Non-pigmented ciliary epithelial cell (primary cell): ENCODE results near the gene AGAP1.
"Not testable (repeated sequence)": the region's sequence is repeated elsewhere in the genome, so short reads cannot be mapped to it uniquely, and the experiment has no call there.

Source experiments
- DNase-seq: peaks from one replicate; pipeline ENCODE4 v3.0.0-alpha.2; 2010; ENCODE audit warnings: low read depth

Gene AGAP1

DNA sequence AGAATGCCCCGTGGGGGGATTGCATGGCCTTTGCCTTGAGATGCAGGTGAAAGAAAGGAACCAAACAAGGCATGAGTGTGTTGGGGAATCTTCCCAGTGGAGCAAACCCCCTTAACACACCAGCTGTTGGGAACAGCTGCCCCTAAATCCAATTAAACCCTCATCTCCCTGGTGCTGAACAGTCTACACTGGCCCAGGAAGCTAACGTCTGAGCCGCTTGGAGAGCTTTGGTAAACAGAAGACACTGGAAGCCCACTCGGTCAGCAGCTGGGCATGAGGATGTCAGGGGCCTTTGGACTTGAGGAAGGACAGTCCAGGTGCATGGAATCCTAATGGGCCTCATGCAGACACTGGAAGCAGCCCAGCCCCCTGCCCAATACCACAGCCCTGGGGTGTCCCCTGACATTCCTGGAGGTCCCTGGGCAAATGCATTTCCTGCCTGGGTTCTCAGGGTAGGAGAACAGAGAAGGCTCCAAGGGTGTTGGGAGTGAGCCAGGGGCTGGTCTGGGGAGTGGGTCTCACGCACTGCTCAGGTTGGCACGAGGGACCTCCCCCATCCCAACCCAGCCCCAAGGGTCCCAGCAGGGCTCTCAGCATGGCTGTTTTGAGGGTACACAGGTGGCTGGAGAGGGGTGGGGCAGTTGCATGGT lies 636.6 kb downstream of the AGAP1 start:
- no peak for DNase-seq

DNA sequence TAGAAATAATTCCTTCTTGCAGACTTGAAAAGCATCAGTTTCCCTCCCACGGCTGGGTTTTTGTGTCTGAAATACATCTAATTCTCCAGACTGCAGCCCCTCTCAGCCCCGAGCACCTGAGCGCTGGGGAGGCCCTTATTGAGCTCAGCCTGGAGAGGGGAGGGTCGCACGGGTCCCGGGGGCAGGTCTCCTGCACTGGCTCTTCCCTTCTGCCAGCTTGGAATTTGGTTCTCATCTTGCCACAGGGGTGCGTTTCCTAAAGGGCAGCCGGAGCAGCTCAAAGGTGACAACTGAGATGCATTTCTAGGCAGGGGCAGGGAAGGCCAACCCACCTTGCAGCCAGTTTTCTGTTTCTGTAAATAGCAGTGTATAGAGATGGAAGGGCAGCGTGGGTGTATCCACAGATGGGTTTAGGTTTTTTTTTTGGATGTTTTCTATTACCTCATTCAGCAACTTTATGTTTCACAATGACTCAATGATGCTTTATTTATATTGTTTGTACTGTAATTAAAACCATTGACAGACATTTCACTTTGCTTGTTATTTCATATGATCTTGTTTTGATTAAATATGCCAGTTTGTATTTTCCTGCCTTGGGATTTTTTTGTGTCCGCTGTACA lies 637.3 kb downstream of the AGAP1 start:
- DNase-seq = no peak

DNA sequence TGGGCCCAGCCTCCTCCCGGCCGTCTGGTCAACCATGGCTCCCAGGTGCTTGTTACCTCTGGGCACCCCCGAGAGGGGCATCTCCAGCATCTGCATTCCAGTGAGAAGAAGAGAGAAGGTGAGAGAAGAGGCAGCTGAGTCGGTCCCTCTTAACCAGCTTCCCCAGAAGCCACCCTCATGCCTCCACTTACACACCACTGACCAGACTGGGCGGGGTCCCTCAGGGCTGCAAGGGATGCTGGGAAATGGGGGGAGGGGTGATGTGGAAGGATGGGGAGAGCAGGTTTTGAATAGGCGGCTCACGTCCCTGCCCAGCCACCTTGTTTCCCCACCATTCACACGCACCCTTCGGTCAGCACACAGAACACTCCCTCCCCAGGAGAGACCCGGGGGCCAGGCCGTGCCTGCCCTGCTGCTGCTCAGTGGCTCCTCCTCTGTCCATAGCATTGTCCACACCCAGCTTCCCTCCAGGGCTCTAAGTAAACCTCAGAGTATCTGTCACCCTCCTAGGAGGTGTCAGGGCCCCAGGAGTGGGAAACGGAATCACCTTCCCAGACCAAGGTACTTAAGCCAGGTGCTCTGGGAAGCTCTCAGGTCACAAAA lies 639.7 kb downstream of the AGAP1 start:
- DNase-seq = no peak

DNA sequence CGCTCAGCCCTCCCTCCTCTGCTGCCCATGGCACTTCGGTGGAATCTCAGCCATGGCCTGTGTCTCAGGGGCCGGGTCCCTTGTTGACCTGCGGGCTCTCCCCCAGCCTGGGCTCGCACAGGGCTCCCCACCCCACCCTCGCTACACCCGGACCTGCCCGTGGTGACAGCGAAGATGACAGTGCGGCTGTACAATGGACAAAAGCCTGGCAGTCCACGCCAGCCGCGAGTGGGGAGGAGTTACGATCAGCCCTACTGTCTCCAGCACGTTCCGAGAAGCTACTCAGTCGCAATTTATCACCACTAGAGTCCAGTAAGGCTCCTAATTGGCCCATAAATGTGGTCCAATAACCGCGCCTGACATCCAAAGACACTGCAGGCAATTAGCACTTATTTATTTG lies 642.7 kb downstream of the AGAP1 start:
- DNase-seq = no peak

DNA sequence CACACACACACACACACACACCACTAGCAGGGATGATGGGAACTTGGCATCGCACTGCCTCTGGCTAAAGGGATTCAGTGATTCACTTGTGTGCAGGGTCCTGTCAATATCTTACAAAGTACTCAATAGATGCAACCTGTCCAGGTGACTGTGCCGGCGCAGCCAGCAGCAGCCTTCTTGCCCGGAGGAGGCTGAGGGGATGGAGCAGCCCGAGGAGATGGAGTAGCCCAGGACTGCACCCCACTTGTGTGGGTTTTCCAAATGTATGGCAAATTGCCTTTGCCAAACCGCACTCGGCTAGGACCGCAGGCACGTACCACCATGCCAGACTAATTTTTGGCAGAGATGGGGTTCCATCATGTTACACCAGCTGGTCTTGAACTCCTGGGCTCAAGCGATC lies 643.2 kb downstream of the AGAP1 start:
- no peak for DNase-seq

DNA sequence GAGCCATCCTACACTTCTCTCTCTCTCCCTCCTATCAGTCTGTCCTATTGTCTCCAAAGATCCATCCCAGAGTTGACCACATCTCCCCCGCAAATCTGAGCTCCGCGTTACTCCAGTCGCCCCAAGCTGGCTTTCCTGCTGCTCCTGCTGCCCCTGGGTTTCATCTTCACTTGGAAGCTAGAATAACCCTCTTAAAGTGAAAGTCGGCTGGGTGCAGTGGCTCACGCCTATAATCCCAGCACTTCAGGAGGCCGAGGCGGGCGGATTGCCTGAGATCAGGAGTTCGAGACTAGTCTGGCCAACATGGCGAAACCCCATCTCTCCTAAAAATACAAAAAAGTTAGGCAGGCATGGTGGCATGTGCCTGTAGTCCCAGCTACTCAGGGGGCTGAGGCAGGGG lies 647.8 kb downstream of the AGAP1 start:
- not testable (repeated sequence) for DNase-seq

DNA sequence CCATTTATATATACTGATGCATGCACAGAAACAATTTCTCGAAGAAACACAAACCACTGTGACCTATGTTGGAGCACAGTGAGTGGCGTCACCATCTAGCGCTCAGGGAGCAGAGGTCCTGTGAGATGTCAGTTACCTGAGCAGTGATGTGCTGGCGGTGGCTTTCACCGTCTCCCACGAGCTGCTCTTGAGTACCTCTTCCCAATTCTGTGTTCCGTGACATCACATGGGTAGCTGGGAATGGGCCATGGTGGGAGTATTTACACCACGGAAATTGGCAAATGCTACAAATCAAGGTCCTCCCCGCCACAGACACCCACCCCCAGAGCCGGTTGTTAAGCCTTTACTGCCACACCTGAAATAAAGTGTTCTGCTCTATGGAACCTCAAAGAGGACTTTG lies 650.0 kb downstream of the AGAP1 start:
- no peak for DNase-seq

DNA sequence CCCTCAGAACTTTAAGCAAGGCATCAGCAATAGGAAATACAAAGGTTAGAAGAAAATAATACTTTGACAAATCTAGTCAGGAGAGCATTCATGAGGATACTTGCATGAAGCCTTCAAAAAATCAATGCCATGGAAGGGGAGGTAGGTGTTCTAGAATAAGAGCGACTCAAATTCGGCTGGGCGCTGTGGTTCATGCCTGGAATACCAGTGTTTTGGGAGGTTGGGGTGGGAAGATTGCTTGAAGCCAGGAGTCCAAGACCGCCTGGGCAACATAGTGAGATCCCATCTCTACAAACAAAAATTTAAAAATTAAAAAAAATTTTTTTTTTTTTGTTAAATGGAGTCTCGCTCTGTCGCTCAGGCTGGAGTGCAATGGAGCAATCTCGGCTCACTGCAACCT lies 652.6 kb downstream of the AGAP1 start:
- no peak for DNase-seq

DNA sequence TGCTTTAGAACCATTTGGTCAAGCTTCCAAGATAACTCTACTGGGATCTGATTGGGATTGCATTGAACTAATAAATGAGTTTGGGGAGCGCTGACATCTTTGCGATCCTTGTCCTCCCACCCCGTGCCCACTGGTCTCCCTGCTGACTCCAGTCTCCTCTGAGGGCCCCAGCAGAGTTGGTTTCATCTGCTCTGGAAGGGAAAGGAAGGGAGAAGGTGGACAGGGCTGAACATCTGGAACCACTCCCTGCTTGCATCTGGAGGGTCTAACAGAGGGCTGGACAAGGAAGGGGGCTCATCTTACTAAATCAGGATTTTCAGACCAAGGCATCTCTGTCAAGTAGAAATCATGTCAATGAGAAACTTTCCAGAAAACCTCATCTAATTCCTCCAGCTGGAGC lies 661.6 kb downstream of the AGAP1 start:
- DNase-seq = no peak

DNA sequence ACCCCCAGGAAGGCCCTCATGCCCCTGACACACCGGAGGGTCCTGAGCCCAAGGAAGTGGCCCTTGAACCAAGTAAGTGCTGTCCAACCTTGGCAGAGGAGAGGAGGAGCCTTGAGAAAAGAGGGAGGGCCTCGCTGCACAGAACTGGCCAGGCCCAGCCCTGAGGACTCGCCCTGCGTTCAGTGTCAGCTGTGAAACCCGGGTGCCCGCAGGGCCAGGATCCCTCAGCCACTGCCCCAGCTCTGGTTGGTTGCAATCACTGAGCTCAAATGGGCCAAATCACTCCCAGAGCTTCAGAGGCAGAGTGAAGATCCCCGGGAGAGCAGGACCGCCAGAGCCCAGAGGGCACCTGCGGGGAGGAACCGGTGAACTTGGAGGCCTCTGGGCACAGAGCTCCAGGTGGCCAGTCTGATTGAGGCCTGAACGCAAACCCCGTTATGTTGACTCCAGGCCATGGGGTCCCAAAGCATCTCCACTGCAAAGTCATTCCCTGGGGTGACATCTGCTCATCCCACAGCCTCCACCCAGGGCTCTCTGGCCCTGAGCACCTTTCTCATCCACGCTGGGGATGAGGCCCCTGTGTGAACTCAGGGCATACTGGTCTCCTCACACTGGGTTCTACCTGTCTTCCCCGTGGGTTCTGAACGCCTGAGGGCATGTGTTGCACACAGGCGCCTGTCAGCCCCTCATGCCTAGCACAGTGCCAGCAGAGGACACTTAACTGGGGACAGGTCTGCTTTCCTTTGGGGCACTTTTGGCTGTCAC lies 662.4 kb downstream of the AGAP1 start:
- DNase-seq = no peak

DNA sequence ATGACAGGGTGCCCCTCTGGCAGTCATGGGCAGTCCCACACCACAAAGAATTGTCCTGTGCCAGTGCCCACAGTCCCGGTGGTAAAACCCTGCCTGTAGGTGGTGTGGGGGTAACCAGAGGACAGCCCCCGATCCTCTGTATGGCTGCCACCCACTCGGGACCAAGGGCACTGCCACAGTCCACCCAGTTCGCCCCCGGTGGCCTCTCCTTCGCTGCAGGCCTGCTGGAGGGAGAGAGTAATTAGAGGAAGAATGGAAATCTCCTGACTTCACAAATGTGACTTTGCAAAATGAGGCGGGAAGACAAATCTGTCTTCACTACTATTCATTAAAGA lies 663.0 kb downstream of the AGAP1 start:
- no peak for DNase-seq

DNA sequence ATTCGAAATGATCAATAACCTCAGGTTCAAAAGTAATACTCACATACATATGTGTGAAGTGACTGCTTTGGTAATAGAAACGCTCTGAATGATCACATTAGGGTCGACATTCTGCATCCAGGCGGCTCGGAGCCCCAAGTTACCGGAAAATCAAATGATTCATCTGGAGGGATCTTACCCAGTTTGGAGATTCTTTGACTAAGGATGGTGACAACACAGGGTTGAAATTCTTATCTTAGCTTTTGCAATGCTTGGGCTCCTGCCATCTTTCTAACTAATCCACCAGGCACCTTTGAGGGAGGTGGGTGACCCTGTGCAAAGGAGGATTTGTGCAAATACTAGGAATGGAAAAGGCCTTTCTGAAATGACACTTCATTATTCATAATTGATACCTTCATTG lies 663.5 kb downstream of the AGAP1 start:
- no peak for DNase-seq

DNA sequence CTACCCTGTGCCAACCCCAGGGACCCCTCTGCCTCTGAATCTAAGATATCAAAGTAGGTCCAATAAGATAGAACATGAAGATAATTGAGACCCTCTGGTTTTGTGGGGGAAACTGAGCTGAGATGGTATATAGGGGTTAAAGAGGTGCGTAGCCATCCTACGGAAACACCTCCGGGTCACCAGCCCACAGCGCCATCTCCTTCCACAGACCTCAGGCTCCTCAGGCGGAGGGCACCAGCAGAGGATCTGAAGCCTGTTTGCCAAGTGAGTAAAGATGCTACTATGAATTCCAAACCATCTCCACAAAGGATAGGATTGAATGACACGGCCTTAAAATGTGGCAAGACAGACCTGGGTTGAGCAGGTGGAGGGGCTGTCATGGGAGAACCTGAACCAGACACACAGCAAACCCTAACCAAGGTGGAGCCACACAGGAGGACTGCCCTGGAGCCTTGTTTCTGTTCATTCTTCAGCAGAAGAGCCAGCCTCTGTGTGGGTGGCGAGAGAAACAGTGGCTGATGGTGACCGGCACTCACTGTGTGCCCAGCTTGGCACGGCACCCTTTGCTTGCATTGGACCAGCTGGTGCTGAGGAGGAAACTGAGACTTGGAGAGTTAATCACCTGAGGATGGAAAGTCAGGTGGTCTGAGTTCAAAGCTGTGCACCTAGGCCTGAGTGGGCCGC lies 664.1 kb downstream of the AGAP1 start:
- no peak for DNase-seq

DNA sequence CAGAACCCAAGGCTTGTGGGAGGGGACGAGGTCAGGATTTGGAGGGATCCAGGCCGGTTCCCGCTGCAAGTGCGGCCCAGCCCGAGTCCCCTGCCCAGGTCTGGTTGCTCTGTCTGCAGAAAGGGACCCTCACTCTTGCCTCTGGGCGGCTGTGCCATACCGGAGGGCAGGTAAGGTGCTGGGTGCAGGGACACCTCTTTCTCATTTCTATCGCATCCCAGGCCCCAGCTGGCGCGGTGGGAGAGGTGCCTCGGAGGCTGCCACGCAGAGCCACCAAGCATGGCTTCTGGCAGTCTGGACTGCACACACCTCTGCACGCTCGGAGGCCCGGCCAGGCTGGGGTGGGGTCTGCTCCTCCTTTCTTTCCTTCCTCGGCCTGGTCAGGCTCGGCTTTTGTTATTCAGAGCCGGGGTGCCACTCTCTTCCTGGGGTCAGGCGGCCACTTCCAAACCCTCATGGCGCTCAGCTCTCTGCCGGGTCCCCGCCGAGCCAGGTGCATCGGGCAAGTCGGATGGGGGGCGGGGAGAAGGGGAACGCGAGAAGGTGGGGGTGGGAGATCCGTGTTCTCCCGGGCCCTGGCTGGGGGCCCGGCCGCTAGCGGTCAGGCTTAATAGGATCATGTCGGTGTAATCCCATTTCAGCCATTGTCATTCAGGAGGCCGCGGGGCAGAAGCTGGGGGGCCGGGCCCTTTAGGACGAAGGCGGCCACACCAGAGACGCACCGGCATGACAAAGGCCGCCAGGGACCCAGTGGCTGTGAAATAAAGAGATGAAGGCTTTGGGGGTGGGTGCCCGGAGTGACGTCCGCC lies 665.3 kb downstream of the AGAP1 start:
- no peak for DNase-seq

DNA sequence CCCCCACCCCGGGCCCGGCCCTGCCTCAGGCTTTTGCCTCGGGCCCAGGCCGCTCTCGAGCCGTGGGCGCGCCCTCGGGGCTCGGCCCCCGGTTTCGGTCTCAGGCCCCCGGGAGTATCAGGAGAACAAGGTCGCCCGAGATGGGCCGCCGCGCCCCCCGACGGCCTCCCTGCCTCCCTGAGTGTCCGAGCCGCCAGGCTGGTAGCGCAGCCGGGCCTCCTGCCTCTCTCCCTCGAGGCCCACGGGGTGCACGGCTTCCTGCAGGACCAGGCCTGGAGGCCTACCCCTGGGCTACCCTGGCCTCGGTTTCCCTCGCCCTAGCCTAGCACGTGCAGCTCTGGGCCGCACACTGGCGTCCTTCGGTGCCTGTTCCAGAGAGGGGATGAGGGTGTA lies 665.9 kb downstream of the AGAP1 start:
- no peak for DNase-seq

DNA sequence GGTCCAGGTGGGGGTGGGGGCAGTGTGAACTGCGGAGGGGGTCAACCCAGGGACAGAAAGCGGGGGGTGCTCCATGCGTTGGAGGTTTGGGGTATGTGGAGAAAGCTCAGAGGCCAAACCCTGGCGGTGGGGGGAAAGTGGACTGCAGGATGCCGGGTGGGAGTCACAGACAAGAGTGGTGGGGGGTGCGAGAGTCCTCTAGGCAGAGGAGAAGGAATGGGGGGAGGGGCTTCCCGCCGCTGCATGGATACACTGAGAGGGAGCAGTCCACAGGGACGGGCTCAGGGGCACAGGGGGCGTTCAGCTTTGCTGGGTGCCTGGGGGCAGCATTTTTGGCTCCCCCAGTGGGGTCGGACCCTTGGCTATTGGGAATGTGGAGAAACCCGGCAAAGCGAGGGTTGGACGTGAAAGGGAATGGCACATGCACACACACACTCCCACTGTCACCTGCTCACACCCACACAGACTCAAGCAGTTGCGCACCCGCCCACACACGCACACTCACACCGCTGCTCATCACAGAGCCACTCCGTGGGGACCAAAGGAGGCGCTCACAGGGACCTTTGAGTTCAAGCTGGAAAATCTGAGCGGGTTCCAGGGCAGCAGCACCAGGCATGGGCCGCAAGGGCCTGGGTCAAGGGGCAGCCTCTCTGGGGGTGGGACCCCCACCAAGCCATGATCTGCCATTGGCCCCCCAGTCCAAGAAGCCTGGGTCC lies 666.7 kb downstream of the AGAP1 start:
- no peak for DNase-seq

DNA sequence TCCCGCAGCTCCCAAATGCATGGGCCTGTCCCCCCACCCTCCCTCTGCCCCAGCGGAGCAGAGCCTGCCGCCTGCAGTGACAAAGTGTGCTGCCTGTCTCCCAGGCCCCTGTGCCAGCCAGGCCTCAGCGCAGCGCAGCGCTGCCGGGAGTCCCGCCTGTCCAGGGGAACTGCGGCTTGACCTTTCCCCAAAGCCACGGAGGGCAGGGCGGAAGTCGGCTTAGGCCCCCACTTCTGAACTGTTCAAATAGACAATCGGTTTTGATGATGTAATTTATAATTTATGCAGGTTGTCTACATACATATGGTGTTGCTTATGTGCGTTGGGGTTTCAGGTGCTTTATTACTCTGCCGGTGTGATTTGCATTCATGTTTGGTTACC lies 667.2 kb downstream of the AGAP1 start:
- no peak for DNase-seq

DNA sequence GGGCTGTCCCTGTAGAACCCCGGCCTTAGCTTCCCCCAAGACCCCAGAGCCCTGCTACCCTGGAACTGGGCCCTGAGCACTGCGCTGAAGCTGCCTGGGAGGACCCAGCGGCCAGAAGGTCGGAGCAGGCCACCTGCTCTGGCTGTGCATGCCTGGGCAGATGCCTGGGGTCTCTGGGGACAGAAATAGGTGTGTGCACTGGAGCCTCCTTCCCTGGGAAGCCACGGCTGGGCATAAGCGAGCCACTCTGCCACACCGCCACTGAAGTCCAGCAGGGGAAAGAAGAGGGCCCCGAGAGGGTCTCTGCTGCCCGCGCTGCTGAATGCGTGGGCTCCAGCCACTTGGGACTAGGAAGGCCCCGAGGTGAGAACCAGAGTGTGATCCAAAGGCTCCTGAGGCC lies 667.7 kb downstream of the AGAP1 start:
- no peak for DNase-seq

DNA sequence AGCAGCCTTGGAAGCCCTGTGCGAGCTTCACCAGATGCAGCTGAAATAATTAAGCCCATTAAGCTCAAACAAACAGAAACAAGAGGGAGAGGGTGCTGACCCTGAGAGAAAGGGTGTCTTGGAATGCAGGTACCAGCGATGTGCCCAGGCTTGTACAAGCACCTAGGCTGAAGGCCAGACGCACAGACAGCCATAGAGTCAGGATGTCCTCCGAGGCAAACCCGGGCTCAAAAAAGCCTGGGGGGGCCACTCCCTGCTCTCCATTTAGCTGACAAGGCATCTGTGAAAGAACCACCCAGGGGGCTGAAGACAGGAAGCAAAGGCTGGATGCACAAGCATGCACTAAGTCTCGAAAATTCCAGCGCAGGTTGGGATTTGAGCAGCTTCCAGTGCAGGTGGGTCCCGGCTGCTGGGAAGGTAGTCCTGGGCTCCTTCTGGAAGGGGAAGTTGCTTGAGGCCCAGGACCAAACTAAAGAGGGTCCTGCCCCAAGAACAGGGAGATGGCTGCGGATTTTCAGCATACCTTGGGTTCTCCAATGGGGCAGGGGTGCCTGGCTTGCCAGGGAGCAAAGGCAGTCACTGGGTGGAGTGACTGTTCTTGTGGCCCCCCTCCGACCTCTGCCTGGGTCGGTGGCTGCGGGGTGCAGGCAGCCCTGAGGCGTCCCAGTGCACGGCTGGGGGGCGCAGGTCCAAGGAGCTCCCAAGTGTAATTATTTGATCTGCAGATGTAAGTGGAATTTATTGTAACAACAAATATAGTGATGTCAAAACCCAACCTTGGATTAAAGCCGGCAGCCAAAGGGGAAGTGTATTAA lies 668.4 kb downstream of the AGAP1 start:
- no peak for DNase-seq

DNA sequence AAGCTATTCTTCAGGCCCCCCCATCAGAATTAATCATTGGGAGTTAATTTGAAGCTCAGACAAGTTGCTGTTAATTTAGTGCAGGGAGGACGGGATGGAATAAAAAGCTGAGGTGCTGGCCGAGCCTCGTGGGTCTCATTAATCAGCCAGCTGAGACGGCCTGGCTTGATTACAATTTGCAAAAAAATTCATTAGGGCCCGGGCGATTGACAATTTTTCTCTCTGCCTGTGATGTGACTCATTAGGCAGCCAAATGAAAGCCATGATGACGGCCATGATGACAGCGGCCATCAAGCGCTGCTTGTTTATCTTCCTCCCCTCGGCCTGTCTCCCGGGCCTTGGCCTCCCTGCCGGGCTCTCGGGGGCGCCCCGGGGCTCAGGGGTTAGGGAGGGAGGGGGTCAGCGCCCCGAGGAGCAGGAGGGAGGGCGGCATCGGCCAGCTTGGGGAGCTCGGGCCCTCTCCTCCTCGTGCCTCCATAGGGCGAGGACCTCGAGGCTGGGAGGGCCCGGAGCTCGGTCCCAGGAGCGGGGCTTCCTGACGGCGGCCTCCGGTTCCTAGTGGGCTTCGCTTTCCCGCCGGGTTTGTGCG lies 669.1 kb downstream of the AGAP1 start:
- no peak for DNase-seq
